GM03348 (cell line): Measurements from ENCODE around the gene APOBEC4.

Experiments used
- DNase-seq: peaks from one replicate; pipeline ENCODE4 v3.0.0; 2012; ENCODE audit warnings: low spot score

Gene APOBEC4

DNA sequence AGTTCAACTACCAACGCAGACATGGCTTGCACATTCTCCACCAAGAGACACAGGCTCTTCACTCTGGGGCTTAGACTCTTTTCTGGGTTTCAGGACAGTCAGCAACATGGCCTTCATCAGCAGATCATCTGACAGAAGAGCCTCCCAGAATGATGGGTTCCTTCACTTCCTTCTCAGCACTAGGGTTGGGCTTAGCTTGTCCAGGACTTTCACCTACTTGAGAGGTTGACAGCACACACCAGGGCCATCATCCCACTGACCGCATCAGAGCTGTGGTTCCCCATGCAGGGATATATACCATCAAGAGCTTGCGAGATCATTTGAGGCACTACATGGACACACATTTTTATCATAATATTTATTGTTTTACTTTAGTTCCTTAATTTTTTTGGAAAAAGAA lies 52.5 kb downstream of the APOBEC4 start:
- DNase-seq: no peak

DNA sequence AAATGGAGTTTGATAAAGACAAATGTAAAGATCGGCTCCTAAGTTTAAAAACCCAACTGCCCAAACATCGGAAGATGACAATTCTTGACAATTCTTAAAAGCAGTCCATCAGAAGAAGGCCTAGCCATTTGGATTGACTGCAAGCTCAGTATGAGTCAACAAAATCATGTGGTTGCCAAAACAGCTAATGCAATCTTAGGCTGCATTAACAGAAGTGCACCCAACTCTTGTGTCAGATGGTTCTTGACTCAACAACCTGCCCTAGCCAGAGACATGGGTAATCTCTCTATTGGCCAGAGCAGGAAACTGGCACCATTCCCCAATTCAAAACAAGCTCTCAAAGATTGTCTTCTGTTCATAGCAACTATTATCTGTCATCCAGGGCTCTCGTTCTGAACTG lies 53.0 kb downstream of the APOBEC4 start:
- DNase-seq: peak; percentile 76

DNA sequence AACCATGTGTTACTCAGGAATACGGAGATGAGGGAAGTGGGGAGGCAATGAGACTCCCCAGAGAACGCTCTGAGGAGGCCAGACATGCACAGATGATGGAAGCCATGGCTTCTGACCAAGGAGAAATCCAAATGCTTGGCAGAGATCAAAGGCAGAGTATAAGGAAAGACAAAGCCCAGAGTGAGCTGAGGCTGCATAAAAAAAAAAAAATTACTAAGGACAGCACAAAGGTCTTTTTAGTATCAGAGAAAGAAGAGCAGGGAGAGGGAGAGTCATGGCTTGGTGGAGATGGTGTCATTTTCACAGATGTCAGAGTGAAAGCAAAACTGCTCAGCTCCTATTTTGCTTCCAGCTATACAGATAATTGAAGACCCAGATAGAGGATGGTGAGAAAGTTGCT lies 54.7 kb downstream of the APOBEC4 start:
- peak; percentile 21 for DNase-seq

GRCh38 chr1:183597656-183598347 lies 55.3 kb downstream of the APOBEC4 start:
- peak; percentile 22 for DNase-seq

DNA sequence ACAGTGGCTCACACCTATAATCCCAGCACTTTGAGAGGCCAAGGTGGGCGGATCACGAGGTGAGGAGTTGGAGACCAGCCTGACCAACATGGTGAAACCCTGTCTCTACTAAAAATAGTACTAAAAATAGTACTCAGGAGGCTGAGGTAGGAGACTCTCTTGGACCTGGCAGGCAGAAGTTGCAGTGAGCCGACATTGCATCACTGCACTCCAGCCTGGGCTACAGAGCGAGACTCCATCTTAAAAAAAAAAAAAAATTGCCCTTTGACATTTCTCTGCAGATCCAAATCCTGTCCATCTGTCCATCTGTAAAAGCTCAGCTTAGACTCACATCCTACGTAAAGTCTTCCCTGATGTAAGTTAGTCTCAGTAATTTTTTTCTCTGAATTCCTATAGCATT lies 56.6 kb downstream of the APOBEC4 start:
- DNase-seq: no peak
